Measurements from ENCODE around the gene NIM1K. TPM values are rescaled to one million over a fixed set of nuclear protein-coding genes. Genes with fewer than 3 reads are reported as not detected.

NIM1K gene
- total RNA-seq, 1 donor from 2014 or later = 0.77 TPM

GRCh38 chr5:43275391-43275790 lies 83.4 kb downstream of the NIM1K start:
- intact Hi-C loops (cut with micrococcal nuclease) = no loop called here

DNA sequence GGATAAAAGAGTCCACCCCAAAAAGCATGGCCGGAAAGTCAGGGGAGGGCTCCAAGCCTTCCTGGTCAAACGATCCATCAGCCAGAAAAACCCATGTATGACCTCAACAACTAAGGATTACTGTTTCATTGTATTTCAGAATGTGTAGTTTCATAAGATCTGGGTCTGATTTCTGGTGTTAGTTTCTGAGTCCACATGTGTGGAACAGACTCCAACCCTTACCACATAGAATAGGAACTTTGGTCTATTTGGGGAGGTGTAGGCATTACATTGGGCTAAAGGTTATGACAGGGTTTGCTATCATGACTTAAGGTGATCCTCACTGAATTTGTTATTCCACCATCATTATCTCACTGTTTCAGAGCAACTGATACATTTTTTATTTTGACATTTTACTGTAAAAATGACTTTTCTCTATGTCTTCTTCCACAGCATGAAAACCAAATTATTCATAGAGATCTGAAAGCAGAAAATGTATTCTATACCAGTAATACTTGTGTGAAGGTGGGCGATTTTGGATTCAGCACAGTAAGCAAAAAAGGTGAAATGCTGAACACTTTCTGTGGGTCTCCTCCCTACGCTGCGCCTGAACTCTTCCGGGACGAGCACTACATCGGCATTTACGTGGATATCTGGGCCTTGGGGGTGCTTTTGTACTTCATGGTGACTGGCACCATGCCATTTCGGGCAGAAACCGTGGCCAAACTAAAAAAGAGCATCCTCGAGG lies 87.7 kb downstream of the NIM1K start:
- intact Hi-C loops (cut with micrococcal nuclease) = no loop called here

DNA sequence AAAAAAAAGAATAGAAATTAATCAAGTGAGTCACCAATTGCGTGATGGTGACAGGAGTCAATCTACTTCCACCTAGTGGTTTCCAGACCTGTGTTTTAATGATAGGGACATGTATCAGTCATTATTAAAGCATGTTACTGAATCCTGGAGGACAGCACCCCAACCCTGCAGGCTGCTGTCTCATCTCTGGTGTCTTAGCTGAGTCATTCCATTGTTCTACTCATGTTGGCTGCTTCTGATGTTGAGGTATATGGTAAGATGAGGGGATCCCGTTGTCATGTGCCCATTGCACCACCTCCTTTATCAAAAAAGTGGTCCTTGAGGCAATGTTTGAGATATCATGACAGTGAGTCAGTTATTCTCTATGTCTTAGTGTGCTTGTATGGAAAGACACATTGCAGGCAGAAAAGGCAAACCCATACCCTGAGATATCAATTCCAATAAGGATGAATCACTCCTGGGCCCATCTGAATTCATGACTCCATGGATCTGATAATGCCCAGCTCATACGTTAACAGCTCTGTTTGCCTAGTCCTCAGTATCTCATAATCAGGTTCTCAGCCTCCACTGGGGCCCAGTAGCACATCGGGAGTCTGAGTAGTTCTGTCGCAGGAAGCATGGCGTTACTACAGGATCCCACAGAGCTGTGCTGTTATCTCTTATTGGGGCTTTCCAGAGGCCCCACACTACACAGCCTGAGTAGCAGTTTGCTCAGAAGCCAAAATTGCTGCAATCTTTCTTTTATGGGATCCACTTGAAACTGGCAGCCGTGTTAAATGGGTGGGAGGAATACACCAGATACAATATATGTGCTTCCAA lies 90.0 kb downstream of the NIM1K start:
- intact Hi-C loops (cut with micrococcal nuclease) = no loop called here

DNA sequence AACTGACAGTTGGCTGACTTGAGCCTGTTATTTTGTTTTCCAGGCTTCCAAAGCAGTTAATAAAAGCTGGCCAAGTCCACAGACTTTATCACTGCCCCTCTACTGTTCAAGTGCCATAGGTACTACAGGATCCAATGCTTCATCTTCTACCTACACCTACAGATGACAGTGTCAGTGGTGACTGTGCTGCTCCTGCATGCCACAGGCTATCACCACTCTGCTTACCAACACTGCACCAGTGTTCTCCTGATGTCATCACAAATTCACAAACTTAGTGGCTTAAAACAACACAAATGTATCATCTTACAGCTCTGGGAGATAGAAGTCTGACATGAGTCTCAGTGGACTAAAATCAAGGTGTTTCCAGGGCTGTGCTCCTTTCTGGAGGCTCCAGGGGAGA lies 94.6 kb downstream of the NIM1K start:
- intact Hi-C loops (cut with micrococcal nuclease) = no loop called here

DNA sequence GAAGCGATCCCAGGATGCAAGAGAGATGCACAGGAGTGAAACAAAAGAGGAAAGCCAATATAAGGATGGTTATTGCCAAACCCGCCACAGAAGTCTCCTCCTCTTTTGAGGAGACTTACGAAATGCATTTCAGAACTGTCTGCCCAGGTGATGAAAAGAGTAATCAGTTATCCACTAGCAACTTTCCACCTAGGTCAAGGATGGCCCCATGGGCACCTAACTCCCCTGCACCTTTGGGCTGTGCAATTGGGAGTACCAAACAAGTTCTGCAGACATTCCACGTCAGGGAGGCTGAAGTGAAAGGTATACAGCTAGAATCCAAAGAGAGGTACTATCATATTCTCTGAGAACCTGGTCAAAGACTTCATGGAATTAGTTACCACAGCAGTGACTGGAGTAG lies 95.5 kb downstream of the NIM1K start:
- intact Hi-C loops (cut with micrococcal nuclease) = no loop called here

- intact Hi-C loops (cut with micrococcal nuclease) = no loop called here
These were observed 96.3 kb downstream of the NIM1K start for GRCh38 chr5:43288269-43288831.

DNA sequence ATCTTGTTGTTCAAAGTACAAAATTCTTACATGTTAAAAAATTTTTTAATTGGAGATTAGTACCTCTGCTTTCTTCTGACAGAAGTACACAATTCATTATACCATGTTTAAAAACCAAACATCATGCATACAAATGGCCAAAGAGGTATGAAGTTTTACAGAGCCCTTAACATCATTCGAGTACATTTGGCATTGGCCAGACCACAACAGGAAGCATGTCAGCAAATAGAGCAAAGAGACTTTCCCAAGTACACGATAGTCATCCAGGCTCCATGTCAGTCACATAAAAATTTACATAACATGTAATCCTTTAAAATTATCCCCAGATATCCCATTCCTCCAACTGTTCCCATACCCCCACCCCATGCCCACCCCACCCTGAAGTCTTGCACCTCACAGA lies 98.7 kb downstream of the NIM1K start:
- intact Hi-C loops (cut with micrococcal nuclease) = no loop called here

DNA sequence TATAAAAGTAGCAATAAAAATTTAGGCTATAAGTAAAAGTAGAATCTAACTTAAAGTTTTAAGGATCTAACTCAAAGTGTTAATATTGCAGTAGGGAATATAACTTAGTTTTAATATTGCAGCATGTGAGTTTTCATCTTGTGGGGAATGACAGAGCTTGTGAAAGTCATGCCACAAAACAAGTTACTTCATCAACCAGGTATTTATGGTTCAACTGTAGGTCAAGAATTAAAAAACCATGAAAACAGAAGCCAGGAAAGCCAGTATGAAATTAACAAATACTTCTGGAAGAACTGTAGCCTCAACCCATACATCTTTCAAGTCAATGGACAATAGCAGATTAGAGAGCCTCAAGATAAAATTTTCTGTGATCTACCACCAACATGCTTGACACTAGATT lies 102.2 kb downstream of the NIM1K start:
- intact Hi-C loops (cut with micrococcal nuclease) = no loop called here

GRCh38 chr5:43295202-43295601 lies 103.2 kb downstream of the NIM1K start:
- intact Hi-C loops (cut with micrococcal nuclease) = no loop called here

- intact Hi-C loops (cut with micrococcal nuclease) = no loop called here
These were observed 104.8 kb downstream of the NIM1K start for GRCh38 chr5:43296835-43297234.

DNA sequence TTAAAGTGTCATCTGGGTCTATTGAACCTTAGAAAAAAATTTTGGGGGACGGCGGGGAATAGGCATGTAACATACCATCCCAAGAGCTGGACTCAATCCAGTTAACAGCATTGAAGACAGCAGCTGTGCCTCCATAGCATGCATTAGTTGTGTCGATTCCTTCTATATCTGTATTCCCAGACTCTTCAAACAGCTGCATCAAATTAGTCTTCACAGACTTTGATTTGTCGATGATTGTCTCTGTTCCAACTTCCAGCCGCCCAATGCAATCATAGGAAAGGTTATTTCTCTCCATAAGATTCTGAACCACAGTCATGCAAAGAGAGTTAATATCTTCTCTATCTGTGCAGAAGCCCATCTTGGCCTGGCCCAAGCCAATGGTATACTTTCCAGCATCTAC lies 106.4 kb downstream of the NIM1K start:
- intact Hi-C loops (cut with micrococcal nuclease) = no loop called here

GRCh38 chr5:43300112-43300511 lies 108.1 kb downstream of the NIM1K start:
- intact Hi-C loops (cut with micrococcal nuclease) = no loop called here

DNA sequence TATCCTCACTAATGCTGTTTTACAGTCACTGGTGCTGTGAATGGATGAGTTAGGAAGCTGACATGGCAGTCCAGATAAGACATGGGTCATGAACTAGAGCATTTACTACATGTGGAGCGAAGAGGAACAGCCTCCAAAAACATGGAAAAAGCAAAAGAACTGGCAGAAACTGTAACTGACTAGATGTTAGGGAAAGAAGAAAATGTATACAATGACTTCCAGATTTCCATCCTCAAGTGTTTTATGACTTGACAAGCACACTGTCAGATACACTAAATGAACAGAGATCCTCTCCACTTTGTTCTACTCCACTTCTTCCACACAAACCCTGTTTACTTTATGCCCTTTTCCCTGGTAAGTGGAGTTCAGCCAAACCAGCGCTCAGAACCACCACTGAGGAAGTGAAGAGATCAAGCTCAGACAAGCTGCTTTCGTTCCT lies 109.6 kb downstream of the NIM1K start:
- intact Hi-C loops (cut with micrococcal nuclease) = no loop called here

DNA sequence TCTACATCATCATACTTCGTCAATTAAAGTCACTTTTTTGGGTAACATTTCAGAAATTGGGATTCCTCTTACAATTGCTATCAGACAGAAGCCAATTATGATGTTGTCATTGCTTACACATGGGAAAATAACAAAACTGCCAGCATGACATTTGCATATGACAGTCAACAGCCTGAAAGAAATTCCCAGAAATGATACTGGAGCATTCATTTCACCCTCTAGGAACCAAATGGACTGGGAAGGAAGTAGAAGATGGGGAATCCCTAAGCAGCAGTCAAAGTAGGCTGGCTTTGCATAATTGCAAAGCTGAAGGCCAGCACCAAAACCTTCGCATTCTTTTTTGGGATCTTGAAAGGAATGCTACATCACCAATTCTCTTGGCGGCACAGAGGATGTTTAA lies 110.5 kb downstream of the NIM1K start:
- intact Hi-C loops (cut with micrococcal nuclease) = no loop called here

- intact Hi-C loops (cut with micrococcal nuclease) = no loop called here
These were observed 111.2 kb downstream of the NIM1K start for GRCh38 chr5:43303242-43303641.

DNA sequence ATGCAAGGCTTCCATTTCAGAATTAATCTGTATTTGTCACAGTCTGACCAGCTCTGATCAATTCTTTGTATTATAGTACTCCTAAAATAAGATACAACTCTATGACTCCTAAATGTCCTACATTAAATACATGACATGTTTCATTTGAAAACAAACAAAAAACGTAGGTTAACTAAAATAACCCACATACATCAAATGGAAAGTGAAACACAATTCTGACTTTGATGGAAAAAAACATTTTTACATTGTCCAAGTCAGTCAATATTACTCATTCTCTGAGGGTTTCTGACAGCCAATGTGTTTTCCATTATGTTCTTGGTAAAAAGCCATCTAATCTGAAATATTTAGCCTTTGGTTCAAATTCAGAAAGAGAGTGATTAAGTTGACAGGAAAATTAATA lies 112.5 kb downstream of the NIM1K start:
- intact Hi-C loops (cut with micrococcal nuclease) = loop anchor here (1.0 to 2.0 kb wide), 3 partner anchors 9 to 111 kb away; partner anchors contain the start of gene HMGCS1

- intact Hi-C loops (cut with micrococcal nuclease) = loop anchor here (1.0 to 2.0 kb wide), 4 partner anchors 71 to 232 kb away; no protein-coding TSS in a partner anchor
These were observed 114.0 kb downstream of the NIM1K start for GRCh38 chr5:43305948-43306565.

DNA sequence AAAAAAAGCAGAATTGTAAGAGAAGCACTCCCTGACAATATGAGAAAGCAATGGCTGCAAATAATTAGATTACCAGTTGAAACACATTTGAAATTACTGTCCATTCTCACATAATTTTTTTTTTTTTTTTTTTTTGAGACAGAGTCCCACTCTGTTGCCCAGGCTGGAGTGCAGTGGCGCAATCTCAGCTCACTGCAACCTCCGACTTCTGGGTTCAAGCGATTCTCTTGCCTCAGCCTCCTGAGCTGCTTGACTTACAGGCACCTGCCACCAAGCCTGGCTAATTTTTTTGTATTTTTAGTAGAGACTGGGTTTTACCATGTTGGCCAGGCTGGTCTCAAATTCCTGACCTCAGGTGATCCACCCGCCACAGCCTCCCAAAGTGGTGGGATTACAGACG lies 114.9 kb downstream of the NIM1K start:
- intact Hi-C loops (cut with micrococcal nuclease) = loop anchor here (1.0 kb wide), 3 partner anchors 186 to 233 kb away; no protein-coding TSS in a partner anchor

- intact Hi-C loops (cut with micrococcal nuclease) = no loop called here
These were observed 117.1 kb downstream of the NIM1K start for GRCh38 chr5:43309122-43309521.

DNA sequence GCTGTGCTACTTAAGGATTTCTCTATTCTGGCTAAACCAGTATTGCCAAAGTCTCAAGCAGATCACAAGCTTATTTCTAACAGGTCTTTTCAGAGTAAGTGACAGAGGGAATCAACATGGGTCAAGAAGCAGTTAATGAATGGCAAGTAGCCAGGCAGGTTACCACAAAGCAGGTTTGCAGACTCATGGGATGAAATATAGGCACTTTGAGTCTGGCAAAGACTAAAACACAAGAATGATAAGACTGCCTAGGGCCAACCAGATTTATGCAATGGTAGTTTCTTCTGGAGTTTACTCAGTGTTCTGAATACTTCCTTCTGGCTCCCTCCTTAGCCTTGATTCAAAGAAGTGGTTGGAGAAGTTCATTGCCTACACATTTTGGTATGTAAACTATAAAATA lies 117.6 kb downstream of the NIM1K start:
- intact Hi-C loops (cut with micrococcal nuclease) = loop anchor here (5.0 kb wide), 2 partner anchors 402 to 1498 kb away; partner anchors contain the start of gene MRPS30

GRCh38 chr5:43312076-43312661 lies 120.1 kb downstream of the NIM1K start:
- intact Hi-C loops (cut with micrococcal nuclease) = loop anchor here (2.0 to 5.0 kb wide), 6 partner anchors 77 to 1495 kb away; partner anchors contain the start of genes MRPS30 and NIM1K
